SK-N-SH treated with all-trans-retinoic acid at 6 μM for 48 hours (cell line): Measurements from ENCODE around the gene SYNE1.

Experiments
- ARNTL ChIP-seq: fragments of 450-650 bp; formaldehyde crosslinking; IDR thresholded peaks from 2 replicates; pipeline ENCODE4 v1.5.0; 2020; ENCODE audit warnings: low read depth, mild to moderate bottlenecking, moderate library complexity, borderline replicate concordance
- GLIS3 ChIP-seq: fragments of 250-450 bp; sonication (Bioruptor Pico); IDR thresholded peaks from 2 replicates; pipeline ENCODE4 v1.5.0; 2020; ENCODE audit warnings: mild to moderate bottlenecking, moderate library complexity
- ISL1 ChIP-seq: fragments of 250-450 bp; sonication (Bioruptor Pico); IDR thresholded peaks from 2 replicates; pipeline ENCODE4 v2.1.2; 2022; ENCODE audit warnings: mild to moderate bottlenecking, moderate library complexity
- OSR1 ChIP-seq: fragments of 250-450 bp; sonication (Bioruptor Pico); IDR thresholded peaks from 2 replicates; pipeline ENCODE4 v1.8.0; 2022; ENCODE audit warnings: moderate library complexity, mild to moderate bottlenecking, inconsistent platforms
- PPARA ChIP-seq: fragments of 250-450 bp; sonication (Bioruptor Pico); IDR thresholded peaks from 2 replicates; pipeline ENCODE4 v1.5.0; 2020; ENCODE audit warnings: mild to moderate bottlenecking, borderline replicate concordance
- RARB ChIP-seq: fragments of 250-450 bp; sonication (Bioruptor Pico); IDR thresholded peaks from 2 replicates; pipeline ENCODE4 v1.8.0; 2021; ENCODE audit warnings: mild to moderate bottlenecking, moderate library complexity
- TCF4 ChIP-seq: fragments of 250-450 bp; sonication (Bioruptor Pico); IDR thresholded peaks from 2 replicates; pipeline ENCODE4 v1.8.0; 2021; ENCODE audit warnings: mild to moderate bottlenecking, moderate library complexity, borderline replicate concordance
- TOX ChIP-seq: fragments of 250-450 bp; sonication (Bioruptor Pico); IDR thresholded peaks from 2 replicates; pipeline ENCODE4 v1.8.0; 2021; ENCODE audit warnings: mild to moderate bottlenecking, moderate library complexity, borderline replicate concordance
- ZC3H10 ChIP-seq: fragments of 250-450 bp; sonication (Bioruptor Pico); IDR thresholded peaks from 2 replicates; pipeline ENCODE4 v1.5.1; 2021; ENCODE audit warnings: mild to moderate bottlenecking, moderate library complexity
- ZFP3 ChIP-seq: fragments of 250-450 bp; sonication (Bioruptor Pico); IDR thresholded peaks from 2 replicates; pipeline ENCODE4 v1.5.0; 2020; ENCODE audit warnings: mild to moderate bottlenecking, moderate library complexity
- TF ChIP-seq, protein P1 (sequence below): fragments of 250-450 bp; sonication (Bioruptor Pico); IDR thresholded peaks from 2 replicates; pipeline ENCODE4 v1.8.0; 2020; ENCODE audit warnings: mild to moderate bottlenecking, moderate library complexity, borderline replicate concordance
- TF ChIP-seq, protein P2 (sequence below): fragments of 250-450 bp; sonication (Bioruptor Pico); IDR thresholded peaks from 2 replicates; pipeline ENCODE4 v1.5.1; 2020; ENCODE audit warnings: low read depth, mild to moderate bottlenecking, moderate library complexity
- TF ChIP-seq, protein P3 (sequence below): fragments of 250-450 bp; sonication (Bioruptor Pico); IDR thresholded peaks from 2 replicates; pipeline ENCODE4 v1.5.0; 2020; ENCODE audit warnings: mild to moderate bottlenecking, moderate library complexity

DNA sequence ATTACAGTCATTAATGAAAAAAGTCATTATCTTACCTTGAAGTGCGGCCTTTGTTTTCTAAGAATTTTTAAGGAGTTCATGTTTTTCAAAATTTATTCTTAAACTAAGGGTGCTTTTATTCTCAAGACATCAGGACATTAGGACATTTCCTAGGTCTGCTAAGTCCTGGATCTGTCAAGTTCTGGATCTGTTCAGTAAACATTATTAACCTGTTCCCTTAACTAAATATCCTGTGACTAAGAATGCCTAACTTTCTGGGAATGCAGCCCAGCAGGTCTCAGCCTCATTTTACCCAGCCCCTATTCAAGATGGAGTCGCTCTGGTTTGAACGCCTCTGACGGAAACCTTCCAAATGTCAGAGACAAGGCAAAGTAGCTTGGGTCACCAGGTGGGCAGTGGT is 302.6 kb downstream of the SYNE1 start:
- TF ChIP-seq, protein P1, sequence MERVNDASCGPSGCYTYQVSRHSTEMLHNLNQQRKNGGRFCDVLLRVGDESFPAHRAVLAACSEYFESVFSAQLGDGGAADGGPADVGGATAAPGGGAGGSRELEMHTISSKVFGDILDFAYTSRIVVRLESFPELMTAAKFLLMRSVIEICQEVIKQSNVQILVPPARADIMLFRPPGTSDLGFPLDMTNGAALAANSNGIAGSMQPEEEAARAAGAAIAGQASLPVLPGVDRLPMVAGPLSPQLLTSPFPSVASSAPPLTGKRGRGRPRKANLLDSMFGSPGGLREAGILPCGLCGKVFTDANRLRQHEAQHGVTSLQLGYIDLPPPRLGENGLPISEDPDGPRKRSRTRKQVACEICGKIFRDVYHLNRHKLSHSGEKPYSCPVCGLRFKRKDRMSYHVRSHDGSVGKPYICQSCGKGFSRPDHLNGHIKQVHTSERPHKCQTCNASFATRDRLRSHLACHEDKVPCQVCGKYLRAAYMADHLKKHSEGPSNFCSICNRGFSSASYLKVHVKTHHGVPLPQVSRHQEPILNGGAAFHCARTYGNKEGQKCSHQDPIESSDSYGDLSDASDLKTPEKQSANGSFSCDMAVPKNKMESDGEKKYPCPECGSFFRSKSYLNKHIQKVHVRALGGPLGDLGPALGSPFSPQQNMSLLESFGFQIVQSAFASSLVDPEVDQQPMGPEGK = no peak
- TF ChIP-seq ISL1 (CRISPR knock-in tag) = no peak
- no peak for TF ChIP-seq OSR1 (CRISPR knock-in tag)
- no peak for TF ChIP-seq RARB (CRISPR knock-in tag)
- no peak for TF ChIP-seq ZFP3 (CRISPR knock-in tag)
- no peak for TF ChIP-seq PPARA (CRISPR knock-in tag)
- TF ChIP-seq, protein P2, sequence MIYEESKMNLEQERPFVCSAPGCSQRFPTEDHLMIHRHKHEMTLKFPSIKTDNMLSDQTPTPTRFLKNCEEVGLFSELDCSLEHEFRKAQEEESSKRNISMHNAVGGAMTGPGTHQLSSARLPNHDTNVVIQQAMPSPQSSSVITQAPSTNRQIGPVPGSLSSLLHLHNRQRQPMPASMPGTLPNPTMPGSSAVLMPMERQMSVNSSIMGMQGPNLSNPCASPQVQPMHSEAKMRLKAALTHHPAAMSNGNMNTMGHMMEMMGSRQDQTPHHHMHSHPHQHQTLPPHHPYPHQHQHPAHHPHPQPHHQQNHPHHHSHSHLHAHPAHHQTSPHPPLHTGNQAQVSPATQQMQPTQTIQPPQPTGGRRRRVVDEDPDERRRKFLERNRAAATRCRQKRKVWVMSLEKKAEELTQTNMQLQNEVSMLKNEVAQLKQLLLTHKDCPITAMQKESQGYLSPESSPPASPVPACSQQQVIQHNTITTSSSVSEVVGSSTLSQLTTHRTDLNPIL (CRISPR knock-in tag) = no peak
- no peak for TF ChIP-seq TCF4
- no peak for TF ChIP-seq GLIS3 (CRISPR knock-in tag)
- no peak for TF ChIP-seq TOX (CRISPR knock-in tag)
- TF ChIP-seq ZC3H10 = no peak
- TF ChIP-seq, protein P3, sequence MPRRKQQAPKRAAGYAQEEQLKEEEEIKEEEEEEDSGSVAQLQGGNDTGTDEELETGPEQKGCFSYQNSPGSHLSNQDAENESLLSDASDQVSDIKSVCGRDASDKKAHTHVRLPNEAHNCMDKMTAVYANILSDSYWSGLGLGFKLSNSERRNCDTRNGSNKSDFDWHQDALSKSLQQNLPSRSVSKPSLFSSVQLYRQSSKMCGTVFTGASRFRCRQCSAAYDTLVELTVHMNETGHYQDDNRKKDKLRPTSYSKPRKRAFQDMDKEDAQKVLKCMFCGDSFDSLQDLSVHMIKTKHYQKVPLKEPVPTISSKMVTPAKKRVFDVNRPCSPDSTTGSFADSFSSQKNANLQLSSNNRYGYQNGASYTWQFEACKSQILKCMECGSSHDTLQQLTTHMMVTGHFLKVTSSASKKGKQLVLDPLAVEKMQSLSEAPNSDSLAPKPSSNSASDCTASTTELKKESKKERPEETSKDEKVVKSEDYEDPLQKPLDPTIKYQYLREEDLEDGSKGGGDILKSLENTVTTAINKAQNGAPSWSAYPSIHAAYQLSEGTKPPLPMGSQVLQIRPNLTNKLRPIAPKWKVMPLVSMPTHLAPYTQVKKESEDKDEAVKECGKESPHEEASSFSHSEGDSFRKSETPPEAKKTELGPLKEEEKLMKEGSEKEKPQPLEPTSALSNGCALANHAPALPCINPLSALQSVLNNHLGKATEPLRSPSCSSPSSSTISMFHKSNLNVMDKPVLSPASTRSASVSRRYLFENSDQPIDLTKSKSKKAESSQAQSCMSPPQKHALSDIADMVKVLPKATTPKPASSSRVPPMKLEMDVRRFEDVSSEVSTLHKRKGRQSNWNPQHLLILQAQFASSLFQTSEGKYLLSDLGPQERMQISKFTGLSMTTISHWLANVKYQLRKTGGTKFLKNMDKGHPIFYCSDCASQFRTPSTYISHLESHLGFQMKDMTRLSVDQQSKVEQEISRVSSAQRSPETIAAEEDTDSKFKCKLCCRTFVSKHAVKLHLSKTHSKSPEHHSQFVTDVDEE (CRISPR knock-in tag) = no peak
- no peak for TF ChIP-seq ARNTL (CRISPR knock-in tag)
